Measurements from ENCODE around the gene SMG9. TPM values are rescaled to one million over a fixed set of nuclear protein-coding genes. Genes with fewer than 3 reads are reported as not detected.

Gene SMG9
- polyA plus RNA-seq, 3 donors = 1.3 to 26.1 (median 2.4) TPM

DNA sequence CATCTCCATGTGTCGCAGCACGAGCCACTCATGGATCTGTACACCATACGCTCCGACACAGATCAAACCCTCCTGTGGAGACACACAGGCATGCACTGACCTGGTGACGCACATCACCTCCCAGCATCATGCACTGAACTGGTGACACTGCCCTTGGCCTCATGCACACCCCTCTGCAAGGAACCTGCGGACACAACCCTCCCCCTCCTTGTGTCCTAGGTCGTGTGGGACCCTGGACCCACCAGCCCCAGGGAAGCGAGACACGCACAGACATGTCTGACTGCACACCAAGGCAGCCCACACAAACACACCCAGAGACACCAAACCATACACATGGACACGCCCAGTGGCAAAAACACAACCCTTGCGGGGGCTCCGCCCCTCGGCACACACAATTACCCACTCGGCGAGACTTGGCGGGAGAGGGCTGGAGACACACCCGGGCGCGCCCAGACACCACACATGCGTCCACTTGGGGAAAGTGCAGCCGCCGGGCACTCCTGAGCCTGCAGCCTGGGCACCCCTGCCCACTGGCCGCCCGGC, 28.0 kb upstream of the SMG9 start:
- WGBS (ENCODE audit: insufficient coverage) = 86% methylated on average over 21 of the region's 24 CpGs
- Histone ChIP-seq H3K9me3 (replicated peaks in 1 of 2; ENCODE audit: control insufficient read depth in 1 of 2, insufficient read depth in 1 of 2, low read length in 2 of 2) (no peaks in the 10 kb centered on the region), H3K79me2 (ENCODE audit: insufficient read depth, low read length) (peaks cover 42% of the 10 kb centered on the region), H3K4me2 (replicated peaks; ENCODE audit: extremely low read depth, low read length, poor library complexity, severe bottlenecking) (no peak overlapping the region), H3K4me1 (ENCODE audit: control insufficient read depth in 1 of 2, insufficient read depth in 2 of 2, low read length in 2 of 2) (peaks cover 51 to 68% of the 10 kb centered on the region in 2 donors), H4K20me1 (ENCODE audit: insufficient read depth, low read length) (no peaks in the 10 kb centered on the region), H2AFZ (ENCODE audit: insufficient read depth, low read depth, low read length, poor library complexity, severe bottlenecking) (no peak overlapping the region), H3K27ac (ENCODE audit: low read depth in 1 of 2, low read length in 2 of 2) (no peak overlapping the region), H3K4me3 (replicated peaks in 1 of 3; ENCODE audit: low read depth in 2 of 3, low read length in 3 of 3) (no peak overlapping the region), H3K36me3 (replicated peaks in 1 of 2; ENCODE audit: control insufficient read depth in 1 of 2, insufficient read depth in 2 of 2, low read length in 2 of 2) (no peaks in the 10 kb centered on the region), H3K9ac (ENCODE audit: insufficient read depth, low read length, poor library complexity, severe bottlenecking) (no peak overlapping the region), H3K27me3 (ENCODE audit: control insufficient read depth in 2 of 2, insufficient read depth in 2 of 2, low read length in 2 of 2) (no peaks in the 10 kb centered on the region)
- intact Hi-C loops (cut with micrococcal nuclease) = loop anchor here in 1 of 2 donors (10.0 kb wide), 1 partner anchor 118 kb away; no protein-coding TSS in a partner anchor
- TF ChIP-seq, protein P1, sequence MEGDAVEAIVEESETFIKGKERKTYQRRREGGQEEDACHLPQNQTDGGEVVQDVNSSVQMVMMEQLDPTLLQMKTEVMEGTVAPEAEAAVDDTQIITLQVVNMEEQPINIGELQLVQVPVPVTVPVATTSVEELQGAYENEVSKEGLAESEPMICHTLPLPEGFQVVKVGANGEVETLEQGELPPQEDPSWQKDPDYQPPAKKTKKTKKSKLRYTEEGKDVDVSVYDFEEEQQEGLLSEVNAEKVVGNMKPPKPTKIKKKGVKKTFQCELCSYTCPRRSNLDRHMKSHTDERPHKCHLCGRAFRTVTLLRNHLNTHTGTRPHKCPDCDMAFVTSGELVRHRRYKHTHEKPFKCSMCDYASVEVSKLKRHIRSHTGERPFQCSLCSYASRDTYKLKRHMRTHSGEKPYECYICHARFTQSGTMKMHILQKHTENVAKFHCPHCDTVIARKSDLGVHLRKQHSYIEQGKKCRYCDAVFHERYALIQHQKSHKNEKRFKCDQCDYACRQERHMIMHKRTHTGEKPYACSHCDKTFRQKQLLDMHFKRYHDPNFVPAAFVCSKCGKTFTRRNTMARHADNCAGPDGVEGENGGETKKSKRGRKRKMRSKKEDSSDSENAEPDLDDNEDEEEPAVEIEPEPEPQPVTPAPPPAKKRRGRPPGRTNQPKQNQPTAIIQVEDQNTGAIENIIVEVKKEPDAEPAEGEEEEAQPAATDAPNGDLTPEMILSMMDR (IDR thresholded peaks at IDR 0.05) = no peak
- H3K27ac Mint-ChIP-seq = peak overlapping the region in 3 of 7 donors; percentile 5 to 42 (median 7)
- no peak overlapping the region for H3K4me3 Mint-ChIP-seq
- peaks cover 0 to 3% (median 2%) of the 10 kb centered on the region in 3 donors for H3K27me3 Mint-ChIP-seq (ENCODE audit: low read depth in 3 of 3)
- no peaks in the 10 kb centered on the region for H3K36me3 Mint-ChIP-seq
- peaks cover 68% of the 10 kb centered on the region for H3K4me1 Mint-ChIP-seq
- peaks cover 0 to 3% (median 0%) of the 10 kb centered on the region in 7 donors for H3K9me3 Mint-ChIP-seq
- no peak for DNase-seq

GRCh38 chr19:43782311-43782660, 27.5 kb upstream of the SMG9 start:
- Histone ChIP-seq H3K27me3 (ENCODE audit: control insufficient read depth in 2 of 2, insufficient read depth in 2 of 2, low read length in 2 of 2) (no peaks in the 10 kb centered on the region), H3K79me2 (ENCODE audit: insufficient read depth, low read length) (peaks cover 47% of the 10 kb centered on the region), H3K9ac (ENCODE audit: insufficient read depth, low read length, poor library complexity, severe bottlenecking) (no peak overlapping the region), H3K9me3 (replicated peaks in 1 of 2; ENCODE audit: control insufficient read depth in 1 of 2, insufficient read depth in 1 of 2, low read length in 2 of 2) (no peaks in the 10 kb centered on the region), H3K27ac (ENCODE audit: low read depth in 1 of 2, low read length in 2 of 2) (no peak overlapping the region), H2AFZ (ENCODE audit: insufficient read depth, low read depth, low read length, poor library complexity, severe bottlenecking) (no peak overlapping the region), H4K20me1 (ENCODE audit: insufficient read depth, low read length) (no peaks in the 10 kb centered on the region), H3K4me2 (replicated peaks; ENCODE audit: extremely low read depth, low read length, poor library complexity, severe bottlenecking) (no peak overlapping the region), H3K4me3 (replicated peaks in 1 of 3; ENCODE audit: low read depth in 2 of 3, low read length in 3 of 3) (no peak overlapping the region), H3K4me1 (ENCODE audit: control insufficient read depth in 1 of 2, insufficient read depth in 2 of 2, low read length in 2 of 2) (peaks cover 56 to 73% of the 10 kb centered on the region in 2 donors), H3K36me3 (replicated peaks in 1 of 2; ENCODE audit: control insufficient read depth in 1 of 2, insufficient read depth in 2 of 2, low read length in 2 of 2) (no peaks in the 10 kb centered on the region)
- Mint-ChIP-seq H3K36me3 (no peaks in the 10 kb centered on the region), H3K4me3 (no peak overlapping the region), H3K27ac (peak overlapping the region in 1 of 7 donors; percentile 52), H3K9me3 (peaks cover 0 to 3% (median 0%) of the 10 kb centered on the region in 7 donors), H3K27me3 (ENCODE audit: low read depth in 3 of 3) (peaks cover 0 to 3% (median 2%) of the 10 kb centered on the region in 3 donors), H3K4me1 (peaks cover 73% of the 10 kb centered on the region)
- 66% methylated on average over 6 of the region's 8 CpGs for WGBS (ENCODE audit: insufficient coverage)
- TF ChIP-seq, protein P1 (IDR thresholded peaks at IDR 0.05) = no peak
- no peak for DNase-seq
- intact Hi-C loops (cut with micrococcal nuclease) = loop anchor here in 1 of 2 donors (10.0 kb wide), 1 partner anchor 117 kb away; no protein-coding TSS in a partner anchor

All from CD14-positive monocyte (primary cell).